Activated CD8-positive, alpha-beta memory T cell treated with anti-CD3 and anti-CD28 coated beads, Interleukin-2, amount 10 ng/mL, durations not matched to agents 7 days and 5 days (primary cell): ENCODE data around the gene NOB1. TPM values are rescaled to one million over a fixed set of nuclear protein-coding genes. Genes with fewer than 3 reads are reported as not detected.
A peak's percentile ranks its signal among the peaks of the same experiment; 100 is the strongest.

Experiments used
- ATAC-seq: fragments of 150-1000 bp; cut with Tn5 transposase; one replicate; pipeline ENCODE4 v1.10.0; 2021; ENCODE audit warnings: moderate library complexity
- CTCF ChIA-PET: fragments of 350-600 bp; sonication (Branson Sonifier 250); formaldehyde crosslinking; loops from one replicate; lab custom pipeline; 2021; ENCODE audit warnings: antibody characterized with exemption; lab: Charles Lee
- DNase-seq: peaks from one replicate; pipeline ENCODE4 v3.0.0-alpha.2; 2020
- H3K27ac Mint-ChIP-seq: one replicate; pipeline ENCODE4 v1.8.0; 2021; ENCODE audit warnings: mild to moderate bottlenecking, mixed read lengths
- H3K27me3 Mint-ChIP-seq: one replicate; pipeline ENCODE4 v1.8.0; 2021; ENCODE audit warnings: mixed read lengths
- H3K36me3 Mint-ChIP-seq: one replicate; pipeline ENCODE4 v1.8.0; 2021; ENCODE audit warnings: mild to moderate bottlenecking, mixed read lengths
- H3K4me1 Mint-ChIP-seq: one replicate; pipeline ENCODE4 v1.8.0; 2021; ENCODE audit warnings: mixed read lengths
- H3K4me3 Mint-ChIP-seq: one replicate; pipeline ENCODE4 v1.8.0; 2021; ENCODE audit warnings: mild to moderate bottlenecking, moderate library complexity, mixed read lengths
- H3K9me3 Mint-ChIP-seq: one replicate; pipeline ENCODE4 v1.8.0; 2022; ENCODE audit warnings: low read depth, mixed read lengths
- total RNA-seq, 2 experiments: library from RNA; stranded (reverse); gene quantifications; one replicate each; pipeline ENCODE4 v1.2.3, GENCODE V29; 2021

NOB1 gene
- total RNA-seq, 2 experiments from 2014 or later = 61.4 to 84.2 TPM

DNA sequence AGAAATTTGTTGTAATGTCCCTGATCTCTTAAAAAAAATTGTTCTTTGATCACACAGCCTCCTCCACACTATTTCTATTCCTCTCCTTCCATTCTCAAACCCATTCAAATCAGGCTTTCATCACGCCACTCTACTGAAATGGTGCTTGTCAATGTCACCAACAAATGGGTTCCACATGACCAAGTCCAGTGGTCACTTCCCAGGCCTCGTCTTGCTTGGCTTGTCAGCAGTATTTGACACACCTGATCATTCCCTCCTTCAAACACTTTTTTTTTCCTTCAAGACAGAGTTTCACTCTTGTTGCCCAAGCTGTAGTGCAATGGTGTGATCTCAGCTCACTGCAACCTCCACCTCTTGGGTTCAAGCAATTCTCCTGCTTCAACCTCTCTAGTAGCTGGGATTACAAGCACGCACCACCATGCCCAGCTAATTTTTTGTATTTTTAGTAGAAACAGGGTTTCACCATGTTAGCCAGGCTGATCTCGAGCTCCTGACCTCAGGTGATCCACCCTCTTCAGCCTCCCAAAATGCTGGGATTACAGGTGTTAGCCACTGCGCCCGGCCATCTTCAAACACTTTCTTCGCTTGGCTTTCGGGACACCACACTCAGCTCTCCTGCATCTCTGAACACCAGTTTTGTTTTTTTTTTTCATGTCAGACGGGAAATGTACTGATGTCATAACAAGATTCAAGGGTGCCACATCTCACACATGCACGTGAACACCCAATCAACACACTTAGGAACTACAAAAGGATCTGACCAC lies 46.6 kb downstream of the NOB1 start:
- ATAC-seq (no peak), DNase-seq (no peak)
- Mint-ChIP-seq H3K4me1 (peaks cover 3% of the 10 kb centered on the region), H3K27me3 (no peaks in the 10 kb centered on the region), H3K36me3 (peaks cover 4% of the 10 kb centered on the region), H3K27ac (peak overlapping the region; percentile 36), H3K9me3 (no peaks in the 10 kb centered on the region), H3K4me3 (no peak overlapping the region)
- CTCF ChIA-PET = interaction anchor here (0.6 to 5.7 kb wide), 9 partner anchors 17 to 222 kb away, joined by 3 to 67 read pairs (median 3); partner anchors contain the start of genes NOB1, NQO1 and WWP2

DNA sequence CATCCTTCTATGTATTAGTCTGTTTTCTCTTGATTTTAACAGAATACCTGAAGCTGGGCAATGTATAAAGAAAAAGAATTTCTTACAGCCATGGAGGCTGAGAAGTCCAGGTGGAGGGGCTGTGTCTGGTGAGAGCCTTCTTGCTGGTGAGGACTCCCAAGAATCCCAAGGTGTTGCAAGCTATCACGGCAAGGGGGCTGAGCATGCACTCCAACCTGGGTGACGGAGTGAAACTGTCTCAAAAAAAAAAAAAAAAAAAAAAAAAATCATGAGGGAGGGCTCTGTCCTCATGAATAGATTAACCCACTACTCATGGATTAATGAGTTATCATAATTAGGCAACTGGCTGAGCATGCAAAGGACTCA lies 47.8 kb downstream of the NOB1 start:
- Mint-ChIP-seq H3K4me3 (no peak overlapping the region), H3K27ac (no peak overlapping the region), H3K9me3 (no peaks in the 10 kb centered on the region), H3K27me3 (no peaks in the 10 kb centered on the region), H3K4me1 (peaks cover 3% of the 10 kb centered on the region), H3K36me3 (peaks cover 4% of the 10 kb centered on the region)
- ATAC-seq (no peak), DNase-seq (no peak)
- CTCF ChIA-PET = interaction anchor here (0.6 to 1.2 kb wide), 7 partner anchors 20 to 540 kb away, joined by 3 to 5 read pairs (median 3); partner anchors contain the start of genes NOB1 and NQO1

DNA sequence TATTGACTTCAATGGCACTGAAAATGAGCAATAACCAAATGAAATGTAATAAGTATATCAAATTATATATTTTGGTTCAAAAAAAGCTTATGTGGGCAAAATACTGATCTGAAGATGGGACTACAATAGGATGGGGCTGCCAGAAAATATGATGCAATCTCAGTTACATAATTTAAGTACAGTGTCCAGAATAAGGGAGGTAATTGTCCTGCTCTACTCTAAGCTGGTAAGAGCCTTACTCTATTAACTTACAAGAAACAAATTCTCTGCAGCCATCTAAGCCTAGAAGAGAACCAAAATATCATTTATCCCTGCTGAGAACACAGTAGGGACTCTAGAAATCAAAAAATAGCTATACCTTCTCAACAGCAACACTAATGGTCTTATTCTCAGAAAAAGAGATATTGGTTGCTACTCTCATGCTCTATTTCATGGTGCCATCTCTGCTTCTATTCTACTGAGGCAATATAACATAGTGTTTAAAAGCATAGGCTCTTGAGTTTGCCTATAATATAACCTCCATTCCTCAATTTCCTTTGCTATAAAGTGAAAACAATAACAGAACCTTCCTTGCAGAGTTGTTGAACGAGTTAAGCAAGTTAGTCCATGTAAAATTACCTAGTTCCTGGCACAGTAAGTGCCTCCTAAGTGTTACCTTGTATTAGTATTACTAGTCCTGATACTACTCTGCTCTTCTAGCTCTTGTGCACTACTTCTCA lies 48.3 kb downstream of the NOB1 start:
- H3K9me3 Mint-ChIP-seq = no peaks in the 10 kb centered on the region

DNA sequence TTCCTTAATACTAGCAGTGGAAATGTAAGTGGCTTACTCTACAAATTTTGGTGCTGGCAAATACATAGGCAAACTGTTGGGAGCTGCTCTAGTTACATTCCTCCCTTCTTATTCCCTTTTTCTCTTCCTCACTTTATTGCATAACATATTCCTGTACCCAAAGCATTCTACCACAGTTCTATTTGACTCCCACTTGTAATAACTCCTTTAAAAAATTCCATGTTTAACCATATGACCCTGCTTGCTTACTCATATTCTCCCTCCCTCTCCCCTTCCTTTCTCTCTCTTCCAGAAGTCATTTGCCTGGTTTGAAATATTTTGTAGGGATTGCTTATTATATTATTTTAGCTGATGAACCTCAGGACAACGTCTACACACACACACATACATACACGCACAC lies 51.1 kb downstream of the NOB1 start:
- no peak overlapping the region for H3K4me3 Mint-ChIP-seq
- no peak overlapping the region for H3K27ac Mint-ChIP-seq
- CTCF ChIA-PET = interaction anchor here (1.3 to 2.4 kb wide), 3 partner anchors 9 to 308 kb away, joined by 4 to 8 read pairs (median 6); partner anchors contain the start of gene NOB1
- no peaks in the 10 kb centered on the region for H3K9me3 Mint-ChIP-seq
- DNase-seq (no peak), ATAC-seq (no peak)
- H3K4me1 Mint-ChIP-seq = no peaks in the 10 kb centered on the region
- no peaks in the 10 kb centered on the region for H3K36me3 Mint-ChIP-seq
- no peaks in the 10 kb centered on the region for H3K27me3 Mint-ChIP-seq

More for the DNA sequence above, 48.3 kb downstream of the NOB1 start:
- CTCF ChIA-PET = interaction anchor here (0.6 to 1.2 kb wide), 9 partner anchors 20 to 539 kb away, joined by 3 to 5 read pairs (median 3); partner anchors contain the start of genes NOB1 and NQO1
- Mint-ChIP-seq H3K27me3 (no peaks in the 10 kb centered on the region), H3K4me3 (no peak overlapping the region), H3K36me3 (peaks cover 4% of the 10 kb centered on the region), H3K27ac (no peak overlapping the region), H3K4me1 (peaks cover 3% of the 10 kb centered on the region)
- ATAC-seq (no peak), DNase-seq (no peak)

DNA sequence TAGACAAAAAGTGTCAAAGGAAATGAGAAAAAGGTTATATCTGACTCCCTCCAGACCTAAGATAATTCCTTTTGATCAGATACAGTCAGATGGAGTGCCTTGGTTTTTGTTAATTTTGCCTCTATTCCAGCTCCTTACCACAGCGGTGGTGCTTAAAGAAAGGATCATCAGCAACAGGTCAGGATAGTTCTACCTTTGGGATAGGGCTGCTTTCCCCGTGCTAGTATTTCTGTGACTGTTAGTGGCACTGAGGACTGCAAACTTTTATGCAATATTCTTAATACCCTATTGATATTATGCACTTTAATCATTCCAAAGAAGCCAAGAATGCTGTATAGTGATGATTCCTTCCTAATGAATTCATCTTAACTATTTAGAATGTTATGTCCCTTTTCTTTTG lies 52.9 kb downstream of the NOB1 start:
- H3K27me3 Mint-ChIP-seq = no peaks in the 10 kb centered on the region
- no peak overlapping the region for H3K4me3 Mint-ChIP-seq
- CTCF ChIA-PET = no interaction called here
- H3K9me3 Mint-ChIP-seq = no peaks in the 10 kb centered on the region
- H3K27ac Mint-ChIP-seq = no peak overlapping the region
- DNase-seq (no peak), ATAC-seq (no peak)
- no peaks in the 10 kb centered on the region for H3K36me3 Mint-ChIP-seq
- no peaks in the 10 kb centered on the region for H3K4me1 Mint-ChIP-seq

DNA sequence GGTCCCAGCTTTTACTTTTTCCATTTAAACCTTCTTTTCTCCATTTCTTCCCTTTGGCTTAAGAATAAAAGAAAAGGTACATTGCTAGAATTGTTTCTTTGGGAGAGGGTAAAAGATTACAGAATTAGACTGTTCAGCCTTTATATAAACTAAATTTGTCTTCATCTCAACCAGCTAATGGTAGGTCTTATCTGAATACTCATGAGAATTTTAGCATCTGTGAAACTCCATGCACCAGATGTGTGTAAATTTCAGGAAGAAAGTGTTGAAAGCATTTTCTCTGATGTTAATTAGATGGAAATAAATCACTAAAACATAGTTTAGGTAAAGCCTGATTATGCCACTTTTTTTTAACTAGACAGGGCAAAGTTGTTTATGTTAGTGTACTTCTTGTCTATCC lies 53.3 kb downstream of the NOB1 start:
- ATAC-seq (no peak), DNase-seq (no peak)
- Mint-ChIP-seq H3K4me1 (no peaks in the 10 kb centered on the region), H3K36me3 (no peaks in the 10 kb centered on the region), H3K27me3 (no peaks in the 10 kb centered on the region), H3K27ac (no peak overlapping the region), H3K9me3 (no peaks in the 10 kb centered on the region), H3K4me3 (no peak overlapping the region)
- CTCF ChIA-PET = no interaction called here

DNA sequence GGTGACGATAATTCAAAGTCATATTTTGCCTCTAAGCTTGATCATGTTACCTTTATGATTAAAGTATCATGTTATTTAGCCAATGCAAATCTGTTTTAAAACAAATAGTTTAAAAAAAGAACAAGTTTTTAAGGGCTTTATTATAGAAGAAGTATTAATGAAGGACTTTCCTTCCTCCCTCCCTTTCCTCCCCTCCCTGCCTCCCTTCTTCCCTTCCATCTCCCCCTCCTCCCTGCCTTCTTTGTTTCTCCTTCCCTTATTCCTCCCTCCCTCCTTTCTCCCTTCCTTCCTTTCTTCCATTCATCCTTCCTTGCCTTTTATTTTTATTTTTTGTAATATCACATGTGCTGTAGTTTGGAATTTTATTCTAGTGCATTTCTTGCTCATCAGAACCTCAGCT lies 54.8 kb downstream of the NOB1 start:
- H3K36me3 Mint-ChIP-seq = peaks cover 8% of the 10 kb centered on the region
- no peaks in the 10 kb centered on the region for H3K9me3 Mint-ChIP-seq
- DNase-seq = no peak
- CTCF ChIA-PET = interaction anchor here (0.9 to 2.1 kb wide), 3 partner anchors 9 to 55 kb away, joined by 3 to 8 read pairs (median 4); partner anchors contain the start of gene NOB1
- H3K4me3 Mint-ChIP-seq = no peak overlapping the region
- H3K4me1 Mint-ChIP-seq = no peaks in the 10 kb centered on the region
- H3K27ac Mint-ChIP-seq = no peak overlapping the region
- no peak for ATAC-seq
- no peaks in the 10 kb centered on the region for H3K27me3 Mint-ChIP-seq

DNA sequence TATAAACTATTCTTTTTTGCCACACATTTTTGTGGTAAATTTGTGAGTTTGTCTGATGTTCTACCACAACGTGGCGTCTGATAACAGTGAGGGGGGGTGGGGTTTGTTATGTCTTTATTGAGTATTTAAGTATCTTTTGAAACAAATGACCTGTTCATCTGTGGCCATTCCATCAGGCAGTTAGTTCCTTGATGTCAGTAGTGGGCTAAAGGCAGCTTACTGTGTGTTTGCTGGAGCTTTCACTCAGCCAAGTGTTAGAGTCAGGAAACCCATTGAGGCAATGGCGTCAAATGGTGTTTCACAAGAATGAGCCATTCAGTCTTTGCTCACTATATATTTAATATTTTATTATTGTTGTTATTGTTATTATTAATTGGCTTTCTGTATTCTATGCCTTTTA lies 56.3 kb downstream of the NOB1 start:
- Mint-ChIP-seq H3K27ac (no peak overlapping the region), H3K4me3 (no peak overlapping the region), H3K36me3 (peaks cover 16% of the 10 kb centered on the region), H3K4me1 (no peaks in the 10 kb centered on the region), H3K27me3 (no peaks in the 10 kb centered on the region), H3K9me3 (no peaks in the 10 kb centered on the region)
- DNase-seq (no peak), ATAC-seq (no peak)
- CTCF ChIA-PET = interaction anchor here (2.1 kb wide), 1 partner anchor 56 kb away, joined by 8 read pairs; the partner anchor contains the start of gene NOB1

DNA sequence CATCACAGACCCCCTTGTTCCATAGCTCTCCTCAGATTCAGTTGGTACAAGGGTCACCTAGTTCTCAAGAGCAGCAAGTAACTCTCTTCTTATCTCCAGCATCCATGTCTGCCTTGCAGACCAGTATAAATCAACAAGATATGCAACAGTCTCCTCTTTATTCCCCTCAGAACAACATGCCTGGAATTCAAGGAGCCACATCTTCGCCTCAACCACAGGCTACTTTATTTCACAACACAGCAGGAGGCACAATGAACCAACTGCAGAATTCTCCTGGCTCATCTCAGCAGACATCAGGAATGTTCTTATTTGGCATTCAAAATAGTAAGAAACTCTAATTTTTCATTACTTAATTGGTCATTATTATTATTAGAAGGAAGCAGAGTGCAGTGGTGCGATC lies 60.8 kb downstream of the NOB1 start:
- ATAC-seq = no peak
- CTCF ChIA-PET = no interaction called here
- no peaks in the 10 kb centered on the region for H3K4me1 Mint-ChIP-seq
- peaks cover 37% of the 10 kb centered on the region for H3K36me3 Mint-ChIP-seq
- H3K9me3 Mint-ChIP-seq = no peaks in the 10 kb centered on the region
- no peak overlapping the region for H3K4me3 Mint-ChIP-seq
- no peaks in the 10 kb centered on the region for H3K27me3 Mint-ChIP-seq
- no peak for DNase-seq
- no peak overlapping the region for H3K27ac Mint-ChIP-seq

DNA sequence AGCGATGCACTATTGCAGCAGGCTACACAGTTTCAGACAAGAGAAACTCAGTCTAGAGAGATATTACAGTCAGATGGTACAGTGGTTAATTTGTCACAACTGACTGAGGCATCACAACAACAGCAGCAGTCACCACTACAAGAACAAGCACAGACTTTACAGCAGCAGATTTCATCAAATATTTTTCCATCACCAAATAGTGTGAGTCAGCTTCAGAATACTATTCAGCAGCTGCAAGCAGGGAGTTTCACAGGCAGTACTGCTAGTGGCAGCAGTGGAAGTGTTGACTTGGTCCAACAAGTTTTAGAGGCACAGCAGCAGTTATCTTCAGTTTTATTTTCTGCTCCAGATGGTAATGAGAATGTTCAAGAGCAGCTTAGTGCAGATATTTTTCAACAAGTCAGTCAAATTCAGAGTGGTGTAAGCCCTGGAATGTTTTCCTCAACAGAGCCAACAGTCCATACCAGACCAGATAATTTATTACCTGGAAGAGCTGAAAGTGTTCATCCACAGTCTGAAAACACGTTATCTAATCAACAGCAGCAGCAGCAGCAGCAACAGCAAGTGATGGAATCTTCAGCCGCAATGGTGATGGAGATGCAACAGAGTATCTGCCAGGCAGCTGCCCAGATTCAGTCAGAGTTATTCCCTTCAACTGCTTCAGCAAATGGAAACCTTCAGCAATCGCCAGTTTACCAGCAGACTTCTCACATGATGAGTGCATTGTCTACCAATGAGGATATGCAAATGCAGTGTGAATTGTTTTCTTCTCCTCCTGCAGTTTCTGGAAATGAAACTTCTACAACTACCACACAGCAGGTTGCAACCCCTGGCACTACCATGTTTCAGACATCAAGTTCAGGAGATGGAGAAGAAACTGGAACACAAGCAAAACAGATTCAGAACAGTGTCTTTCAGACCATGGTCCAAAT lies 62.5 kb downstream of the NOB1 start:
- ATAC-seq (peak; percentile 20), DNase-seq (no peak)
- no peaks in the 10 kb centered on the region for H3K4me1 Mint-ChIP-seq
- H3K9me3 Mint-ChIP-seq = no peaks in the 10 kb centered on the region
- no peak overlapping the region for H3K4me3 Mint-ChIP-seq
- H3K36me3 Mint-ChIP-seq = peaks cover 37% of the 10 kb centered on the region
- H3K27me3 Mint-ChIP-seq = no peaks in the 10 kb centered on the region
- H3K27ac Mint-ChIP-seq = no peak overlapping the region
- CTCF ChIA-PET = no interaction called here
